ENCODE results near the gene CPPED1.

CPPED1 gene

GRCh38 chr16:12637002-12637401 is 166.7 kb downstream of the CPPED1 start:
- no peak overlapping the region for H3K4me3 ChIP-seq (ENCODE audit: low read depth, low read length)
- peak; percentile 14 for DNase-seq (ENCODE audit: low read depth)
- no peak for TF ChIP-seq CTCF (conservative IDR thresholded peaks at IDR 0.05; ENCODE audit: low read depth, low read length)

- TF ChIP-seq CTCF (conservative IDR thresholded peaks at IDR 0.05; ENCODE audit: low read depth, low read length), result no peak
Measured at GRCh38 chr16:12629271-12629670, 174.4 kb downstream of the CPPED1 start.

DNA sequence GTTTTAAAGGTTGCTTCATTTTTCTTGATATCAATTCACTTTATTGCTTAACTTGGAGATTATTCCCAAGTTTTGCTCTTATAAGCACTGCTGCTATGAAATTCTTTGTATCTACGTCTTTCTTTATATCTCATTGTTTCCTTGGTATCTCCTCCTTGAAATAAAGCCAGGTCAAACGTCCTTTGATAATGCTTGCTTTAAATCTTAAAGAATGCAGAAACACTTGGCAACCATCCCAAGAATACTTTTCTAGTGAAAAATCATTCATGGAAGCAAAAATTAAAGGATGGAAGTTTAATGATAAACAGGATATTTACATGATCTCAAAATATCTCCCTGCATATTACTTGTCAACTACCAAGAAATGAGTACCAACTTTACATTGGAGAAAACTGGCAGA is 175.2 kb downstream of the CPPED1 start:
- H3K4me3 ChIP-seq (ENCODE audit: low read depth, low read length), result no peak overlapping the region
- no peak for TF ChIP-seq CTCF (conservative IDR thresholded peaks at IDR 0.05; ENCODE audit: low read depth, low read length)
- DNase-seq (ENCODE audit: low read depth), result no peak

More at GRCh38 chr16:12629271-12629670, 174.4 kb downstream of the CPPED1 start:
- H3K4me3 ChIP-seq (ENCODE audit: low read depth, low read length), result no peak overlapping the region
- no peak for DNase-seq (ENCODE audit: low read depth)

GRCh38 chr16:12627394-12627793 is 176.3 kb downstream of the CPPED1 start:
- H3K4me3 ChIP-seq (ENCODE audit: low read depth, low read length), result no peak overlapping the region
- no peak for DNase-seq (ENCODE audit: low read depth)
- no peak for TF ChIP-seq CTCF (conservative IDR thresholded peaks at IDR 0.05; ENCODE audit: low read depth, low read length)

DNA sequence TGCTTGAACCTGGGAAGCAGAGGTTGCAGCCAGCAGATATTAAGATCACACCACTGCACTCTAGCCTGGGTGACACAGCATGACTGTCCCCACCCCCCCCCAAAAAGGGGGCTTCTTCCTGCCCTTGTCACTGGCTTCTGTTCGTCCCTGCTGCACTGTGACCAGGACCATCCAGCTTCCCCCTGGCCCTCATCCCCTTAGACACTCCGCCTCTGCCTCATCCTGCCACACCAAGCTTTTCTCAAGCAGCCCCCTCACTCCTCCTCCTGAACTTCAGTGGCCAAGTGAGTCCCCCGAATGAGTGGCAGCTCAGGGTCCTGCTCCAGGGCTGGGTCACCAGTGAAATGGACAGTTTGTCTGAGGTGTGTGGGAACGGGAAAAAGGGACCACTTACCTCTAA is 177.3 kb downstream of the CPPED1 start:
- H3K4me3 ChIP-seq (ENCODE audit: low read depth, low read length), result no peak overlapping the region
- no peak for TF ChIP-seq CTCF (conservative IDR thresholded peaks at IDR 0.05; ENCODE audit: low read depth, low read length)
- no peak for DNase-seq (ENCODE audit: low read depth)

GRCh38 chr16:12625716-12626115 is 178.0 kb downstream of the CPPED1 start:
- TF ChIP-seq CTCF (conservative IDR thresholded peaks at IDR 0.05; ENCODE audit: low read depth, low read length), result no peak
- no peak for DNase-seq (ENCODE audit: low read depth)
- no peak overlapping the region for H3K4me3 ChIP-seq (ENCODE audit: low read depth, low read length)

GRCh38 chr16:12625068-12625467 is 178.6 kb downstream of the CPPED1 start:
- DNase-seq (ENCODE audit: low read depth), result no peak
- no peak for TF ChIP-seq CTCF (conservative IDR thresholded peaks at IDR 0.05; ENCODE audit: low read depth, low read length)
- H3K4me3 ChIP-seq (ENCODE audit: low read depth, low read length), result no peak overlapping the region
